Spleen (tissue), 11 donors: ENCODE results near the gene SRCAP. TPM values are rescaled to one million over a fixed set of nuclear protein-coding genes. Genes with fewer than 3 reads are reported as not detected.

Source experiments
- DNase-seq: peaks from one replicate; pipeline ENCODE4 v3.0.0-alpha.2; 2020
- H3K27ac ChIP-seq, 8 donors: fragments of 200-600 bp; sonication (generic) in 7 of 8; 1 replicate in 4 of 8; 2 replicates in 4 of 8; pipeline versions ENCODE4 v1.5.0 to v1.8.0; 2016 to 2021; ENCODE audit warnings: inconsistent platforms in 4 of 8, mild to moderate bottlenecking in 4 of 8, moderate library complexity in 1 of 8
- H3K27me3 ChIP-seq, 7 donors: fragments of 200-600 bp; sonication (generic) in 6 of 7; replicated peaks in 1 of 7; 1 replicate in 4 of 7; 2 replicates in 3 of 7; pipeline versions ENCODE4 v1.5.0 to v1.8.0; 2016 to 2021; ENCODE audit warnings: inconsistent platforms in 3 of 7, mild to moderate bottlenecking in 1 of 7
- H3K36me3 ChIP-seq, 6 donors: fragments of 200-600 bp; sonication (generic) in 5 of 6; 1 replicate in 4 of 6; 2 replicates in 2 of 6; pipeline versions ENCODE4 v1.5.0 to v1.8.0; 2016 to 2021; ENCODE audit warnings: inconsistent platforms in 2 of 6
- H3K4me1 ChIP-seq, 6 donors: fragments of 200-600 bp; sonication (generic) in 5 of 6; 1 replicate in 3 of 6; 2 replicates in 3 of 6; pipeline versions ENCODE4 v1.5.0 to v1.8.0; 2016 to 2021; ENCODE audit warnings: inconsistent platforms in 3 of 6
- H3K4me3 ChIP-seq, 8 donors: fragments of 200-600 bp; sonication (generic) in 7 of 8; 1 replicate in 4 of 8; 2 replicates in 4 of 8; pipeline versions ENCODE4 v1.5.0 to v1.8.0; 2016 to 2021; ENCODE audit warnings: inconsistent platforms in 4 of 8, mild to moderate bottlenecking in 4 of 8, moderate library complexity in 2 of 8
- H3K9me3 ChIP-seq, 8 donors: fragments of 200-600 bp; sonication (generic) in 7 of 8; 1 replicate in 4 of 8; 2 replicates in 4 of 8; pipeline versions ENCODE4 v1.5.0 to v1.8.0; 2016 to 2021; ENCODE audit warnings: inconsistent platforms in 4 of 8
- CTCF ChIP-seq, 11 experiments: fragments of 200-600 bp in 7 of 11; fragments of 450-650 bp in 4 of 11; sonication (generic) in 4 of 11; IDR thresholded peaks in 8 of 11; conservative IDR thresholded peaks in 3 of 11; 1 replicate in 7 of 11; 2 replicates in 4 of 11; pipeline versions ENCODE4 v1.4.0 to v1.8.0; 2016 to 2021; ENCODE audit warnings: antibody characterized with exemption in 11 of 11, inconsistent platforms in 4 of 11, mild to moderate bottlenecking in 1 of 11
- POLR2A ChIP-seq, 3 donors: fragments of 450-650 bp; IDR thresholded peaks; one replicate each; pipeline ENCODE4 v1.5.1; 2017; ENCODE audit warnings: antibody characterized with exemption in 3 of 3, mild to moderate bottlenecking in 1 of 3
- POLR2AphosphoS5 ChIP-seq, 3 donors: sonication (generic); formaldehyde crosslinking; IDR thresholded peaks; one replicate each; pipeline ENCODE4 v1.5.1; 2017; ENCODE audit warnings: antibody characterized with exemption in 3 of 3
- WGBS, 5 donors: extraction: QIAGEN DNeasy Blood & Tissue Kit in 3 of 5; methylation state at CpG; one replicate each; pipeline versions ENCODE4 v1.1.5 to v1.1.7; 2013 to 2018; 5-methylcytosine and 5-hydroxymethylcytosine counted together
- intact Hi-C: fragments of 100-400 bp; cut with DNase I; formaldehyde crosslinking; loops from one replicate; pipeline ENCODE4 v1.15.0; 2023; ENCODE audit warnings: low total_unique reads
- polyA plus RNA-seq, 3 donors: library from polyadenylated mRNA; stranded (reverse); fragments of 200-250 nt; gene quantifications; one replicate each; pipeline ENCODE4 v1.2.1, GENCODE V29; 2013
- total RNA-seq, 7 donors: library from RNA; depleted of rRNA in 3 of 7; stranded (reverse); fragments of >200 nt in 3 of 7; fragmentation: NEBNext Ultra II Directional in 4 of 7; extraction: Animal tissue kit (Norgen Biotek cat#: 25700) in 4 of 7; gene quantifications; one replicate each; pipeline versions ENCODE4 v1.1.0 to v1.2.1, GENCODE V29; 2016 to 2021
- donor health status: healthy with polysubstance abuse.
- donor health status: DM: no; HTN: no; CAD: no; lungs with moderate emphysema.
- donor health status: DM: no; HTN: no; CAD: no.
- donor health status: Bipolar disorder and iron deficiency.
- donor health status: healthy.
- donor health status: DM: no; HTN: no; CAD: no.
- donor health status: DM: yes; HTN: yes; CAD: no.

The SRCAP gene
- total and polyA plus RNA-seq, 10 donors = 1.2 to 85.7 (median 68.3) TPM

GRCh38 chr16:30773826-30774225 lies 74.9 kb downstream of the SRCAP start:
- H3K27ac ChIP-seq = no peak overlapping the region
- H3K4me1 ChIP-seq = peaks cover 12 to 56% (median 36%) of the 10 kb centered on the region in 6 donors
- H3K27me3 ChIP-seq = peaks cover 0 to 16% (median 0%) of the 10 kb centered on the region in 7 donors
- no peak for DNase-seq
- intact Hi-C loops = loop anchor here (10.0 kb wide), 1 partner anchor 49 kb away; no protein-coding TSS in a partner anchor
- TF ChIP-seq POLR2A (IDR thresholded peaks at IDR 0.05) (no peak), POLR2AphosphoS5 (IDR thresholded peaks at IDR 0.05) (peak in 1 of 3 donors; percentile 26)
- H3K4me3 ChIP-seq = no peak overlapping the region
- H3K9me3 ChIP-seq = no peaks in the 10 kb centered on the region
- peaks cover 5 to 60% (median 58%) of the 10 kb centered on the region in 6 donors for H3K36me3 ChIP-seq
- 62 to 88% (median 78%) methylated on average over 14 of the region's 14 CpGs for WGBS, 5 donors

GRCh38 chr16:30774367-30775130 lies 75.6 kb downstream of the SRCAP start:
- Histone ChIP-seq H3K27me3 (peaks cover 0 to 16% (median 0%) of the 10 kb centered on the region in 7 donors), H3K36me3 (peaks cover 1 to 53% (median 51%) of the 10 kb centered on the region in 6 donors), H3K9me3 (no peaks in the 10 kb centered on the region), H3K4me1 (peaks cover 12 to 52% (median 32%) of the 10 kb centered on the region in 6 donors), H3K4me3 (peak overlapping the region in 7 of 8 donors; percentile 48 to 84 (median 64)), H3K27ac (peak overlapping the region in 7 of 8 donors; percentile 69 to 86 (median 77))
- 58 to 84% (median 65%) methylated on average over 8 of the region's 8 CpGs for WGBS, 5 donors
- intact Hi-C loops = loop anchor here (10.0 kb wide), 1 partner anchor 50 kb away; no protein-coding TSS in a partner anchor
- peak; percentile 73 for DNase-seq
- no peak for TF ChIP-seq POLR2A (IDR thresholded peaks at IDR 0.05)
- no peak for TF ChIP-seq CTCF (IDR thresholded peaks at IDR 0.05 in 8 of 11, conservative IDR thresholded peaks at IDR 0.05 in 3 of 11)
- no peak for TF ChIP-seq POLR2AphosphoS5 (IDR thresholded peaks at IDR 0.05)

- H3K27ac ChIP-seq = peak overlapping the region in 7 of 8 donors; percentile 69 to 86 (median 77)
- peaks cover 12 to 52% (median 32%) of the 10 kb centered on the region in 6 donors for H3K4me1 ChIP-seq
- intact Hi-C loops = loop anchor here (10.0 kb wide), 1 partner anchor 50 kb away; no protein-coding TSS in a partner anchor
- no peak for TF ChIP-seq POLR2A (IDR thresholded peaks at IDR 0.05)
- peaks cover 0 to 16% (median 0%) of the 10 kb centered on the region in 7 donors for H3K27me3 ChIP-seq
- H3K4me3 ChIP-seq = peak overlapping the region; percentile 48 to 84 (median 62)
- WGBS, 5 donors = 1 to 19% (median 15%) methylated on average over 10 to 15 of the region's 15 CpGs
- peaks cover 0 to 48% (median 45%) of the 10 kb centered on the region in 6 donors for H3K36me3 ChIP-seq
- no peaks in the 10 kb centered on the region for H3K9me3 ChIP-seq
- no peak for DNase-seq
Measured at GRCh38 chr16:30775131-30775391, 76.1 kb downstream of the SRCAP start.

GRCh38 chr16:30775392-30776188 lies 76.6 kb downstream of the SRCAP start:
- TF ChIP-seq POLR2A (IDR thresholded peaks at IDR 0.05) (no peak), POLR2AphosphoS5 (IDR thresholded peaks at IDR 0.05) (peak; percentile 73 to 88 (median 83))
- no peaks in the 10 kb centered on the region for H3K9me3 ChIP-seq
- peak; percentile 92 for DNase-seq
- WGBS, 5 donors = 0 to 1% (median 1%) methylated on average over 39 to 81 of the region's 81 CpGs
- intact Hi-C loops = loop anchor here (10.0 kb wide), 1 partner anchor 51 kb away; no protein-coding TSS in a partner anchor
- peaks cover 12 to 58% (median 32%) of the 10 kb centered on the region in 6 donors for H3K4me1 ChIP-seq
- peaks cover 0 to 16% (median 0%) of the 10 kb centered on the region in 7 donors for H3K27me3 ChIP-seq
- peak overlapping the region; percentile 39 to 86 (median 75) for H3K27ac ChIP-seq
- H3K36me3 ChIP-seq = peaks cover 0 to 43% (median 40%) of the 10 kb centered on the region in 6 donors
- H3K4me3 ChIP-seq = peak overlapping the region; percentile 48 to 84 (median 62)

- Histone ChIP-seq H3K4me1 (peaks cover 12 to 63% (median 32%) of the 10 kb centered on the region in 6 donors), H3K27ac (peak overlapping the region in 3 of 8 donors; percentile 1 to 24 (median 18)), H3K9me3 (no peaks in the 10 kb centered on the region), H3K36me3 (peaks cover 0 to 43% (median 32%) of the 10 kb centered on the region in 6 donors), H3K27me3 (peaks cover 0 to 16% (median 0%) of the 10 kb centered on the region in 7 donors), H3K4me3 (no peak overlapping the region)
- intact Hi-C loops = loop anchor here (10.0 kb wide), 1 partner anchor 53 kb away; no protein-coding TSS in a partner anchor
- 74 to 90% (median 81%) methylated on average over 7 of the region's 7 CpGs for whole genome bisulfite sequencing, 5 donors
- TF ChIP-seq POLR2A (IDR thresholded peaks at IDR 0.05) = no peak
- no peak for TF ChIP-seq CTCF (IDR thresholded peaks at IDR 0.05 in 8 of 11, conservative IDR thresholded peaks at IDR 0.05 in 3 of 11)
- TF ChIP-seq POLR2AphosphoS5 (IDR thresholded peaks at IDR 0.05) = peak in 1 of 3 donors; percentile 57
- DNase-seq = no peak
Measured at GRCh38 chr16:30777591-30778297, 78.8 kb downstream of the SRCAP start.
